Upper lobe of left lung (tissue), 4 donors: ENCODE measurements around the gene MAGEL2.

Source experiments
- CTCF ChIP-seq, 6 experiments: fragments of 450-650 bp in 4 of 6; fragments of 200-600 bp in 2 of 6; sonication (generic) in 2 of 6; IDR thresholded peaks; one replicate each; pipeline ENCODE4 v1.5.1; 2016 to 2019; ENCODE audit warnings: antibody characterized with exemption in 6 of 6
- EP300 ChIP-seq, 4 donors: sonication (generic); formaldehyde crosslinking; IDR thresholded peaks; one replicate each; pipeline ENCODE4 v1.5.1; 2017; ENCODE audit warnings: antibody characterized with exemption in 4 of 4, control low read depth in 2 of 4
- POLR2A ChIP-seq, 4 donors: fragments of 450-650 bp; IDR thresholded peaks; one replicate each; pipeline ENCODE4 v1.5.1; 2016 to 2017; ENCODE audit warnings: antibody characterized with exemption in 4 of 4, mild to moderate bottlenecking in 2 of 4
- POLR2AphosphoS5 ChIP-seq, 2 donors: sonication (generic); formaldehyde crosslinking; IDR thresholded peaks; one replicate each; pipeline ENCODE4 v1.5.1; 2017; ENCODE audit warnings: antibody characterized with exemption in 2 of 2

GRCh38 chr15:23671481-23671880 lies 23.8 kb upstream of the MAGEL2 start:
- no peak for TF ChIP-seq CTCF (IDR thresholded peaks at IDR 0.05)
- TF ChIP-seq POLR2AphosphoS5 (IDR thresholded peaks at IDR 0.05): no peak
- TF ChIP-seq POLR2A (IDR thresholded peaks at IDR 0.05): no peak
- no peak for TF ChIP-seq EP300 (IDR thresholded peaks at IDR 0.05)
